ENCODE data around the gene SRPX2.

- TF ChIP-seq, protein P1, sequence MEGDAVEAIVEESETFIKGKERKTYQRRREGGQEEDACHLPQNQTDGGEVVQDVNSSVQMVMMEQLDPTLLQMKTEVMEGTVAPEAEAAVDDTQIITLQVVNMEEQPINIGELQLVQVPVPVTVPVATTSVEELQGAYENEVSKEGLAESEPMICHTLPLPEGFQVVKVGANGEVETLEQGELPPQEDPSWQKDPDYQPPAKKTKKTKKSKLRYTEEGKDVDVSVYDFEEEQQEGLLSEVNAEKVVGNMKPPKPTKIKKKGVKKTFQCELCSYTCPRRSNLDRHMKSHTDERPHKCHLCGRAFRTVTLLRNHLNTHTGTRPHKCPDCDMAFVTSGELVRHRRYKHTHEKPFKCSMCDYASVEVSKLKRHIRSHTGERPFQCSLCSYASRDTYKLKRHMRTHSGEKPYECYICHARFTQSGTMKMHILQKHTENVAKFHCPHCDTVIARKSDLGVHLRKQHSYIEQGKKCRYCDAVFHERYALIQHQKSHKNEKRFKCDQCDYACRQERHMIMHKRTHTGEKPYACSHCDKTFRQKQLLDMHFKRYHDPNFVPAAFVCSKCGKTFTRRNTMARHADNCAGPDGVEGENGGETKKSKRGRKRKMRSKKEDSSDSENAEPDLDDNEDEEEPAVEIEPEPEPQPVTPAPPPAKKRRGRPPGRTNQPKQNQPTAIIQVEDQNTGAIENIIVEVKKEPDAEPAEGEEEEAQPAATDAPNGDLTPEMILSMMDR (IDR thresholded peaks at IDR 0.05): peak; percentile 79 to 98 (median 92)
- TF ChIP-seq POLR2A (IDR thresholded peaks at IDR 0.05): no peak
Measured at GRCh38 chrX:100685284-100685996, 41.4 kb downstream of the SRPX2 start.
